ENCODE data around the gene GSTT2.

DNA sequence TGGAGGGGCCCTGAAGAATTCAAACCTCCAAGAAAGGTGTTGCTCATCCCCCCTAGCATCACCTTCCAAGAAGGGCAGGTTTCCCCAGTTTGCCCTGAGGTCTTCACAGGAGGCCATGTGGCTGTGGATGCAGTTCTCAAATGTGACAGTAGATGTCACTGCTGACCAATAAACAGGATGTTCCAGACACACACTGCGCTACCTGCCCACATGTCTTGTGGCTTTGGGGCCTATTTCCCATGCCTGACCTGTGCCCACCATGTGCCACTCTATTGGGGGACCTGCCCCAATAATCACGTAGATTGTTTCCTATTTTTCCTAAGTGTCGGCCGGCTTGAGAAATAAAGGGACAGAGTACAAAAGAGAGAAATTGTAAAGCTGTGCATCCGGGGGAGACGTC lies 4.5 kb downstream of the GSTT2 start:
- TF ChIP-seq MYC (IDR thresholded peaks at IDR 0.05; ENCODE audit: low read depth, low read length): no peak
- peak; percentile 46 for TF ChIP-seq CTCF (IDR thresholded peaks at IDR 0.05; ENCODE audit: extremely low read depth in 1 of 2, insufficient read depth in 1 of 2, low read depth in 1 of 2, low read length in 2 of 2)
- TF ChIP-seq POLR2A (IDR thresholded peaks at IDR 0.05; ENCODE audit: low read depth, low read length): no peak
- no peak for TF ChIP-seq EZH2 (IDR thresholded peaks at IDR 0.05; ENCODE audit: borderline replicate concordance, low read depth, low read length, severe bottlenecking)
- TF ChIP-seq, protein P1, sequence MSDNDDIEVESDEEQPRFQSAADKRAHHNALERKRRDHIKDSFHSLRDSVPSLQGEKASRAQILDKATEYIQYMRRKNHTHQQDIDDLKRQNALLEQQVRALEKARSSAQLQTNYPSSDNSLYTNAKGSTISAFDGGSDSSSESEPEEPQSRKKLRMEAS (IDR thresholded peaks at IDR 0.05; ENCODE audit: insufficient read depth, insufficient read length): no peak
- TF ChIP-seq POLR2AphosphoS5 (IDR thresholded peaks at IDR 0.05; ENCODE audit: insufficient read depth, low read depth, low read length): no peak

Measured in endothelial cell of umbilical vein (primary cell).